Aorta (tissue), 5 donors: ENCODE data around the gene HAGHL. TPM values are rescaled to one million over a fixed set of nuclear protein-coding genes. Genes with fewer than 3 reads are reported as not detected.
"Not testable (repeated sequence)": the region's sequence is repeated elsewhere in the genome, so short reads cannot be mapped to it uniquely, and the experiment has no call there.

Experiments
- ATAC-seq: fragments of 200-7000 bp; cut with Tn5 transposase; one replicate; pipeline ENCODE4 v1.9.1; 2022; ENCODE audit warnings: moderate library complexity; ENCODE audit not compliant: low FRiP score
- DNase-seq, 2 donors: peaks; one replicate each; pipeline ENCODE4 v3.0.0-alpha.2; 2020
- H3K27ac ChIP-seq, 2 donors: one replicate each; pipeline ENCODE4 v1.5.1; 2013; ENCODE audit warnings: low read length in 2 of 2, mild to moderate bottlenecking in 2 of 2, moderate library complexity in 2 of 2, control low read depth in 1 of 2, inconsistent platforms in 1 of 2, low read depth in 1 of 2
- H3K27me3 ChIP-seq, 2 donors: one replicate each; pipeline ENCODE4 v1.6.1; 2013; ENCODE audit warnings: control low read depth in 1 of 2, low read length in 1 of 2, mild to moderate bottlenecking in 1 of 2, moderate library complexity in 1 of 2; ENCODE audit not compliant: insufficient read depth in 2 of 2, control insufficient read depth in 1 of 2
- H3K36me3 ChIP-seq, 2 donors: one replicate each; pipeline ENCODE4 v1.6.1; 2013; ENCODE audit warnings: control low read depth in 1 of 2, low read length in 1 of 2, mild to moderate bottlenecking in 1 of 2; ENCODE audit not compliant: insufficient read depth in 2 of 2, control insufficient read depth in 1 of 2
- H3K4me1 ChIP-seq, 2 donors: one replicate each; pipeline ENCODE4 v1.6.1; 2013; ENCODE audit warnings: low read length in 2 of 2, control low read depth in 1 of 2, mild to moderate bottlenecking in 1 of 2, moderate library complexity in 1 of 2; ENCODE audit not compliant: insufficient read depth in 2 of 2, control insufficient read depth in 1 of 2
- H3K4me3 ChIP-seq, 2 donors: one replicate each; pipeline ENCODE4 v1.5.1; 2013; ENCODE audit warnings: low read length in 2 of 2, control low read depth in 1 of 2, mild to moderate bottlenecking in 1 of 2
- H3K9me3 ChIP-seq: one replicate; pipeline ENCODE4 v1.6.1; 2013; ENCODE audit warnings: mild to moderate bottlenecking, low read length; ENCODE audit not compliant: control insufficient read depth
- WGBS, 2 donors: extraction: QIAGEN DNeasy Blood & Tissue Kit; methylation state at CpG; one replicate each; pipeline ENCODE4 v1.1.7; 2013; 5-methylcytosine and 5-hydroxymethylcytosine counted together
- intact Hi-C, 2 donors: fragments of 100-400 bp; cut with DNase I; formaldehyde crosslinking; loops; one replicate each; pipeline versions ENCODE4 v1.14.2 to v1.15.0; 2022
- microRNA-seq, 2 donors: library from miRNA; unstranded; fragments of <30 nt; microRNA quantifications; one replicate each; pipeline ENCODE4 v1.2.0, GENCODE V29; 2020
- polyA plus RNA-seq, 2 donors: library from polyadenylated mRNA; stranded (reverse); fragments of 200-250 nt; gene quantifications; one replicate each; pipeline ENCODE4 v1.2.3, GENCODE V29; 2013
- total RNA-seq, 2 donors: library from RNA; stranded (reverse); fragmentation: NEBNext Ultra II Directional; extraction: Animal tissue kit (Norgen Biotek cat#: 25700); gene quantifications; one replicate each; pipeline ENCODE4 v1.2.1, GENCODE V29; 2021
- donor health status: healthy with polysubstance abuse.
- donor health status: Bipolar disorder and iron deficiency.
- donor health status: DM: no; HTN: no; CAD: no.
- donor health status: DM: no; HTN: no; CAD: no.
- donor health status: DM: yes; HTN: yes; CAD: no.

HAGHL gene
- total and polyA plus RNA-seq, 4 donors, result 2.4 to 22.5 (median 3.3) TPM

DNA sequence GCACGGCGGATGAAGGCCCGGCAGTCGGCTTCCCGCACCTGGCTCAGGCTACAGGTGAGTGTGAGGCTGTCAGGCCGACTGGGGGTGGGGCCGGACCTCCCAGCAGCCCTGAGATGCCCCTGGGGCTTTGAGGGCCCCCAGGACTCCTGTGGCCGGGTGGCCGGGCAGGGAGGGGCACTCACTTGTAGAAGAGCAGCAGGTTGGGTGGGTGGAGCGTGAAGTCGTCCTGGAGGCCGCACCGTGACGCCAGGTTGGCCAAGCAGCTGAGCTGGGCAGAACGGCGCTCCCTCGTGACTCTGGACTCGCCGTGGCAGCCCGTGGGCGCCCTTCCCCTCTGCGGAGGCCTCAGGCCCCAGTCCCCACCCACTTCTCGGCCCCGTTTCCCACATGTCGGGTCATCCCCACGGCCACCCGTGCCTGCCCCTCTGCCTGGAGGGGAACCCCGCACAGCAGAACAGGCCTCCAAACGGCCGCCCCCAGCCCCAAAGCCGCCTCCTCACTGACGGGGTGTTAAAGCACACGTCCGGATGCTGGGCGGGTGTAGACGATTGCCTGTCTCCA lies 48.4 kb downstream of the HAGHL start:
- 74 to 79% methylated on average over 35 to 36 of the region's 36 CpGs for WGBS, 2 donors
- H3K4me3 ChIP-seq, result no peak overlapping the region
- ATAC-seq (no peak), DNase-seq (no peak)
- H3K27ac ChIP-seq, result no peak overlapping the region
- intact Hi-C loops, result no loop called here
- no peaks in the 10 kb centered on the region for H3K36me3 ChIP-seq
- H3K9me3 ChIP-seq, result no peaks in the 10 kb centered on the region
- H3K27me3 ChIP-seq, result no peaks in the 10 kb centered on the region
- H3K4me1 ChIP-seq, result no peaks in the 10 kb centered on the region

DNA sequence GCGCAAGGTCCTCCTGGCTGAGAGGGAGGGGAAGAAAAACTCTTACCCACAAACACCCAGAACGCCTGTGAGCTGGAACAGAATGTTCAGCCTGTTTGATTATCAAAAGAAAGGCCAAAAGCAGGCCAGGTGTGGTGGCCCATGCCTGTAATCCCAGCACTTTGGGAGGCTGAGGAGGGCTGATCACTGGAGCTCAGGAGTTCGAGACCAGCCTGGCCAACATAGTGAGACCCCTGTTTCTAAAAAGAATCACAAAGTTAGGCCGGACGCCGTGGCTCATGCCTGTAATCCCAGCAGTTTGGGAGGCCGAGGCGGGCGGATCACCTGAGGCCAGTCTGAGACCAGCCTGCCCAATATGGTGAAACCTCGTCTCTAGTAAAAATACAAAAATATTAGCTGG lies 49.4 kb downstream of the HAGHL start:
- ATAC-seq, H3K4me1 ChIP-seq, intact Hi-C loops, H3K9me3 ChIP-seq, H3K36me3 ChIP-seq, H3K4me3 ChIP-seq, DNase-seq, H3K27ac ChIP-seq, H3K27me3 ChIP-seq: not testable (repeated sequence)
- WGBS, 2 donors, result 87 to 88% methylated on average over 10 of the region's 10 CpGs

DNA sequence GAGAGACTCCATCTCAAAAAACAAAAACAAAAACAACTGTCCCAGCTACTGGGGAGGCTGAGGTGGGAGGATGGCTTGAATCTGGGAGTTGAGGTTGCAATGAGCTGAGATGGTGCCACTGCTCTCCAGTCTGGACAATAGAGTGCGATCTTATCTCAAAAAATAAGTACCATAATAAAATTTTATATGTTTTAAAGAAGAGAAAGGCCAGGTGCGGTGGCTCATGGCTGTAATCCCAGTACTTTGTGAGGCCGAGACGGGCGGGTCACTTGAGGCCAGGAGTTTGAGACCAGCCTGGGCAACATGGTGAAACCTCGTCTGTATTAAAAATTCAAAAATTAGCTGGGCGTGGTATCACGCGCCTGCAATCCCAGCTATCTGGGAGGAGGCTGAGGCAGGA lies 49.9 kb downstream of the HAGHL start:
- Histone ChIP-seq H3K27me3 (no peaks in the 10 kb centered on the region), H3K4me1 (no peaks in the 10 kb centered on the region), H3K4me3 (no peak overlapping the region), H3K27ac (no peak overlapping the region), H3K9me3 (no peaks in the 10 kb centered on the region), H3K36me3 (no peaks in the 10 kb centered on the region)
- DNase-seq (no peak), ATAC-seq (no peak)
- 90 to 94% methylated on average over 9 of the region's 9 CpGs for WGBS, 2 donors
- intact Hi-C loops, result no loop called here

DNA sequence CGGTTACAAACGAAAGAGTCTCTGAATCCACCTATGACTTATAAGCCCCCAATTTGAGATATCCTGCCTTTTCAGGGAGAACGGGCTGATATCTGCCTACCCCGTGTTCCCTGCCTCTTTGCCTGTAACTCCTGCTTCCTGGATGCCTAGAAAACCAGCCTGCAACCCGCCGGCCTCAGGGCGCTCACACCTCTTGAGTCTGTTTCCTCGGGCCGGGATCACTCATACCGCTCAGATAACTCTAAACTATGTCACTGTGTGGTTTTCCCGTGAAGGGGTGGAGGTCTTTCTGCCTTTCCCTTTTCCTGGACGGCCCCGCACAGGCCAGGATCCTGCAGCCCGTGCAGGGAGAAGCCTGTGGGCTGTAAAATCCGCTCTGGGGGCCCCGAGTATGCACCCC lies 50.9 kb downstream of the HAGHL start:
- WGBS, 2 donors, result 34 to 40% methylated on average over 16 of the region's 16 CpGs
- ATAC-seq (no peak), DNase-seq (no peak)
- no peaks in the 10 kb centered on the region for H3K9me3 ChIP-seq
- H3K36me3 ChIP-seq, result no peaks in the 10 kb centered on the region
- no peaks in the 10 kb centered on the region for H3K4me1 ChIP-seq
- intact Hi-C loops, result no loop called here
- H3K27me3 ChIP-seq, result no peaks in the 10 kb centered on the region
- H3K4me3 ChIP-seq, result no peak overlapping the region
- H3K27ac ChIP-seq, result no peak overlapping the region

DNA sequence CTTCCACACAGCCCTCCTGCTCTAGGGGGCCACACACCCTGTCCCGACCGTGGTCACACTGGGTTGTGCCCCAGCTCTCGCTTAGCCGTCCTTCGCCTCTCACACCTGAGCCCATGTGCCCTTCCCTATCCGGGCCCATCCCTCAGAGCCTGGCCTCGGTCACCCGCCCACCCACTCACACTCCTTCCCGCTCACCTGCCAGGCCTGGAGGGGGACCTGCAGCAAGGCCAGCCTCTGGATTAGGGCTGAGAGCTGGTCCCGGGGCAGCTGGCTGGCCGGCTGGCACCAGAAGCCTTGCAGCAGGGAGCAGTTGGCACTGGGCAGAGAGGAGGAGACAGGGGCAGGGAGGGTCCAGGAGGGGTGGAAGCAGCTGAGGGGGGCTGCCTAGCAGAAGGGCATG lies 51.5 kb downstream of the HAGHL start:
- no peaks in the 10 kb centered on the region for H3K4me1 ChIP-seq
- no peaks in the 10 kb centered on the region for H3K9me3 ChIP-seq
- no peaks in the 10 kb centered on the region for H3K36me3 ChIP-seq
- no peak for DNase-seq
- H3K4me3 ChIP-seq, result no peak overlapping the region
- no peak overlapping the region for H3K27ac ChIP-seq
- 71 to 73% methylated on average over 11 of the region's 11 CpGs for WGBS, 2 donors
- H3K27me3 ChIP-seq, result no peaks in the 10 kb centered on the region
- intact Hi-C loops, result no loop called here
- ATAC-seq, result no peak

DNA sequence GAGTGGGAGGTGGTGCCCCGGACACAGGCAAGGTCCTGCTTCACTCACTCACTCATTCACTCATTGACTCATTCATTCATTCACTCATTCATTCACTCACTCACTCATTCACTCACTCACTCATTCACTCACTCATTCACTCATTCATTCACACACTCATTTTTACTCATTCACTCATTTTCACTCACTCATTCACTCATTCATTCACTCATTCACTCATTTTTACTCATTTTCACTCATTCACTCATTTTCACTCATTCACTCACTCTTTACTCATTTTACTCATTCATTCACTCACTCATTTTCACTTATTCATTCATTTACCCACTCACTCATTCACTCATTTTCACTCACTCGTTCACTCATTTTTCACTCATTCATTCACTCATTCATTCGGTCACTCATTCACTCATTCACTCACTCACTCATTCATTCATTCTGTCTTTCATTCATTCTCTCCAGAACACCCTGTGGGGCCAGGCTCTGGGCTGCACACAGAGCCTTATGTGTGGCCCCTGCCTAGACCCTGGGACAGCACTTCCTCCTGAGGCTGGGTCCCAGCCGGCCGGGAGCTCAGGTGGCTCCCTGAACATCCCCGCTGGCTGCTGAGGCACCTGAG lies 52.1 kb downstream of the HAGHL start:
- H3K4me1 ChIP-seq, result no peaks in the 10 kb centered on the region
- 83 to 85% methylated on average over 6 of the region's 6 CpGs for WGBS, 2 donors
- DNase-seq (no peak), ATAC-seq (no peak)
- no peaks in the 10 kb centered on the region for H3K36me3 ChIP-seq
- H3K27ac ChIP-seq, result no peak overlapping the region
- H3K9me3 ChIP-seq, result no peaks in the 10 kb centered on the region
- no peaks in the 10 kb centered on the region for H3K27me3 ChIP-seq
- intact Hi-C loops, result no loop called here
- no peak overlapping the region for H3K4me3 ChIP-seq

Small RNA genes lying within 50 kb of the gene (microRNA-seq; reads per million reads assigned to microRNA genes)
- gene MIR662, result 0 reads per million in 2 donors

Other genes starting within 250 kb of the HAGHL start
- gene CAPN15, start 199.4 kb upstream of the HAGHL start, total RNA-seq, result 10 to 100 TPM; 27.9 to 33.9 TPM
- 10 to 100 TPM; 15.3 to 24.1 TPM for gene CAPN15, start 199.4 kb upstream of the HAGHL start, polyA plus RNA-seq
- not detected for gene PRR35, start 166.7 kb upstream of the HAGHL start, total RNA-seq
- gene PRR35, start 166.7 kb upstream of the HAGHL start, polyA plus RNA-seq, result under 1 TPM in 1 of 2 donors, not detected in 1; 0.05 TPM
- gene NHLRC4, start 160.1 kb upstream of the HAGHL start, total RNA-seq, result 1 to 10 TPM in 1 of 2 donors, under 1 TPM in 1; 0.52 to 2.2 TPM
- gene NHLRC4, start 160.1 kb upstream of the HAGHL start, polyA plus RNA-seq, result 1 to 10 TPM in 1 of 2 donors, under 1 TPM in 1; 0.25 to 2.6 TPM
- 10 to 100 TPM; 25.8 to 38.5 TPM for gene PIGQ, start 157.1 kb upstream of the HAGHL start, total RNA-seq
- 10 to 100 TPM; 10.8 to 92.2 TPM for gene PIGQ, start 157.1 kb upstream of the HAGHL start, polyA plus RNA-seq
- gene RAB40C, start 137.0 kb upstream of the HAGHL start, total RNA-seq, result 10 to 100 TPM; 17.9 to 19.6 TPM
- 10 to 100 TPM in 1 of 2 donors, 1 to 10 TPM in 1; 9.5 to 40.7 TPM for gene RAB40C, start 137.0 kb upstream of the HAGHL start, polyA plus RNA-seq
- gene WFIKKN1, start 96.1 kb upstream of the HAGHL start, total RNA-seq, result 1 to 10 TPM in 1 of 2 donors, under 1 TPM in 1; 0.33 to 1.0 TPM
- gene WFIKKN1, start 96.1 kb upstream of the HAGHL start, polyA plus RNA-seq, result 1 to 10 TPM in 1 of 2 donors, under 1 TPM in 1; 0.63 to 2.2 TPM
- 10 to 100 TPM; 45.2 to 64.8 TPM for gene METTL26, start 90.8 kb upstream of the HAGHL start, total RNA-seq
- gene METTL26, start 90.8 kb upstream of the HAGHL start, polyA plus RNA-seq, result 100 to 1,000 TPM in 1 of 2 donors, 10 to 100 TPM in 1; 86.0 to 158 TPM
- 10 to 100 TPM; 10.4 to 14.7 TPM for gene MCRIP2, start 85.3 kb upstream of the HAGHL start, total RNA-seq
- gene MCRIP2, start 85.3 kb upstream of the HAGHL start, polyA plus RNA-seq, result 10 to 100 TPM; 22.9 to 28.9 TPM
- gene WDR90, start 77.7 kb upstream of the HAGHL start, total RNA-seq, result 10 to 100 TPM; 21.0 to 25.8 TPM
- 10 to 100 TPM in 1 of 2 donors, 1 to 10 TPM in 1; 7.5 to 60.9 TPM for gene WDR90, start 77.7 kb upstream of the HAGHL start, polyA plus RNA-seq
- 10 to 100 TPM; 79.3 to 93.8 TPM for gene RHOT2, start 59.0 kb upstream of the HAGHL start, total RNA-seq
- gene RHOT2, start 59.0 kb upstream of the HAGHL start, polyA plus RNA-seq, result 100 to 1,000 TPM in 1 of 2 donors, 10 to 100 TPM in 1; 27.4 to 356 TPM
- gene RHBDL1, start 51.4 kb upstream of the HAGHL start, total RNA-seq, result 1 to 10 TPM in 1 of 2 donors, under 1 TPM in 1; 0.88 to 1.3 TPM
- 1 to 10 TPM in 1 of 2 donors, not detected in 1; 1.5 TPM for gene RHBDL1, start 51.4 kb upstream of the HAGHL start, polyA plus RNA-seq
- 10 to 100 TPM; 67.4 to 84.3 TPM for gene STUB1, start 46.7 kb upstream of the HAGHL start, total RNA-seq
- 100 to 1,000 TPM; 126 to 169 TPM for gene STUB1, start 46.7 kb upstream of the HAGHL start, polyA plus RNA-seq
- 10 to 100 TPM; 46.1 to 51.7 TPM for gene JMJD8, start 42.8 kb upstream of the HAGHL start, total RNA-seq
- 100 to 1,000 TPM in 1 of 2 donors, 10 to 100 TPM in 1; 55.2 to 110 TPM for gene JMJD8, start 42.8 kb upstream of the HAGHL start, polyA plus RNA-seq
- 1 to 10 TPM; 6.7 to 8.4 TPM for gene WDR24, start 36.7 kb upstream of the HAGHL start, total RNA-seq
- 10 to 100 TPM in 1 of 2 donors, 1 to 10 TPM in 1; 4.3 to 10.4 TPM for gene WDR24, start 36.7 kb upstream of the HAGHL start, polyA plus RNA-seq
- gene FBXL16, start 21.3 kb upstream of the HAGHL start, total RNA-seq, result under 1 TPM; 0.16 to 0.18 TPM
- gene FBXL16, start 21.3 kb upstream of the HAGHL start, polyA plus RNA-seq, result not detected
- 10 to 100 TPM; 22.7 to 26.6 TPM for gene METRN, start 12.0 kb upstream of the HAGHL start, total RNA-seq
- 10 to 100 TPM; 26.7 to 61.3 TPM for gene METRN, start 12.0 kb upstream of the HAGHL start, polyA plus RNA-seq
- gene ANTKMT, start 6.0 kb upstream of the HAGHL start, total RNA-seq, result 10 to 100 TPM; 18.6 to 25.7 TPM
- 10 to 100 TPM; 13.1 to 33.0 TPM for gene ANTKMT, start 6.0 kb upstream of the HAGHL start, polyA plus RNA-seq
- 1 to 10 TPM in 1 of 2 donors, under 1 TPM in 1; 0.39 to 1.7 TPM for gene CCDC78, start 663 bp upstream of the HAGHL start, total RNA-seq
- under 1 TPM in 1 of 2 donors, not detected in 1; 0.97 TPM for gene CCDC78, start 663 bp upstream of the HAGHL start, polyA plus RNA-seq
- gene CIAO3, start 13.9 kb downstream of the HAGHL start, total RNA-seq, result 10 to 100 TPM; 21.8 to 22.4 TPM
- 10 to 100 TPM; 12.4 to 35.9 TPM for gene CIAO3, start 13.9 kb downstream of the HAGHL start, polyA plus RNA-seq
- under 1 TPM; 0.33 to 0.52 TPM for gene MSLN, start 33.6 kb downstream of the HAGHL start, total RNA-seq
- gene MSLN, start 33.6 kb downstream of the HAGHL start, polyA plus RNA-seq, result 1 to 10 TPM; 1.5 to 2.1 TPM
- gene RPUSD1, start 61.3 kb downstream of the HAGHL start, total RNA-seq, result 10 to 100 TPM; 12.1 to 13.5 TPM
- gene RPUSD1, start 61.3 kb downstream of the HAGHL start, polyA plus RNA-seq, result 10 to 100 TPM in 1 of 2 donors, 1 to 10 TPM in 1; 6.8 to 20.3 TPM
- gene CHTF18, start 61.5 kb downstream of the HAGHL start, total RNA-seq, result 10 to 100 TPM in 1 of 2 donors, 1 to 10 TPM in 1; 7.1 to 14.3 TPM
- gene CHTF18, start 61.5 kb downstream of the HAGHL start, polyA plus RNA-seq, result 10 to 100 TPM in 1 of 2 donors, 1 to 10 TPM in 1; 3.0 to 56.9 TPM
- not detected for gene GNG13, start 73.6 kb downstream of the HAGHL start, total RNA-seq
- not detected for gene GNG13, start 73.6 kb downstream of the HAGHL start, polyA plus RNA-seq
- 10 to 100 TPM; 18.2 to 38.4 TPM for gene LMF1, start 243.9 kb downstream of the HAGHL start, total RNA-seq
- gene LMF1, start 243.9 kb downstream of the HAGHL start, polyA plus RNA-seq, result 10 to 100 TPM in 1 of 2 donors, 1 to 10 TPM in 1; 8.8 to 75.0 TPM